HG03025 (cell line): ENCODE results near the gene NSL1.
"Not testable (repeated sequence)": the region's sequence is repeated elsewhere in the genome, so short reads cannot be mapped to it uniquely, and the experiment has no call there.

Experiments
- ATAC-seq: cut with Tn5 transposase; IDR thresholded peaks from one replicate; pipeline ENCODE4 v1.9.1; 2021; ENCODE audit warnings: mild to moderate bottlenecking, moderate library complexity; ENCODE audit not compliant: unreplicated experiment, low FRiP score

NSL1 gene, protein sequence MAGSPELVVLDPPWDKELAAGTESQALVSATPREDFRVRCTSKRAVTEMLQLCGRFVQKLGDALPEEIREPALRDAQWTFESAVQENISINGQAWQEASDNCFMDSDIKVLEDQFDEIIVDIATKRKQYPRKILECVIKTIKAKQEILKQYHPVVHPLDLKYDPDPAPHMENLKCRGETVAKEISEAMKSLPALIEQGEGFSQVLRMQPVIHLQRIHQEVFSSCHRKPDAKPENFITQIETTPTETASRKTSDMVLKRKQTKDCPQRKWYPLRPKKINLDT

DNA sequence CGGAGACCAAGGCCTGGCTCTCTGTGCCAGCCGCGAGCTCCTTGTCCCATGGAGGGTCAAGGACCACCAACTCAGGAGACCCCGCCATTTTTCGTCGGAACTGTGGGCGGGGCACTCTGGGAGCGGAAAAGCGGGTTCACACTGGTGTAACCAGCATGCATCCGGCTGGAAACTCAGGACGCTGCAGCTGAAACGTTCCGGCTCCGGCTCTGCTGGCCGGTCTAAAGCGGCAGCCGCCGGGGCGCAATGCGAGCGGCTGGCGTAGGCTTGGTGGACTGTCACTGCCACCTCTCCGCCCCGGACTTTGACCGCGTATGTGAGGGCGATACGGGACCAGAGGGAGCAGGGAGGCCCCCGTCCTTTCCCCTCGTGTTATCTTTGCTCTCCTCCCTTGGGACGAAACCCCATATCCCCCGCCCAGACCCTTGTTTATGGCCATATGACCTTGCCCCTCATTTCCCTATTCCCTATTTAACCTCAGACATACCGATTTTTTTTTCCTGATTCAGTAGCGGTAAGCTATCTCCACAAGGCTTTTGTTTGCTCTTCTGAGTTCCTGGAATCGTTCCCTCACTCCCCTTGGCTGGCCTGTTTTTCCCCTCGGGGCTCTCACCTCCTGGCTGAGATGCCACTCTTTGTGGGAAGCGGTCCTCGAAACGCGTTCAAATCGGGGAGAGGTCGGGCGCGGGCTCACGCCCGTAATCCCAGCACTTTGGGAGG lies at the start of gene NSL1, which contains the start of gene TATDN3:
TSS of gene NSL1 (minus strand) at position 102 of the 720 bp plus-strand sequence. CDS start at position 88, 14 bp downstream.
TSS of gene TATDN3 (plus strand) at position 219 of the 720 bp plus-strand sequence. CDS start at position 247, 28 bp downstream.
- peak; percentile 57 for ATAC-seq

DNA sequence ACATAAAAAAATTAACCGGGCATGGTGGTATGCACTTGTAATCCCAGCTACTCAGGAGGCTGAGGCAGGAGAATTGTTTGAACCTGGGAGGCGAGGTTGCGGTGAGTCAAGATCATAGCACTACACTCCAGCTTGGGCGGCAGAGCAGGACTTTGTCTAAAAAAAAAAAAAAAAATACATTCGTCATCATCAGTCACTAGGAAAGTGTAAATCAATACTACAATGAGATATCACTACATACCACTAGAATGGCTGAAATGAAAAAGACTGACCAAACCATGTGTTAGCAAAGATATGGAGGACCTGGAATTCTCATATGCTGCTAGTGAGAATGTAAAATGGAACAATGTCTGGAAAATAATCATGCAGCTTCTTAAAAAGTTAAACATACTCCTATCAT lies 46.6 kb upstream of the NSL1 start:
- ATAC-seq = no peak

DNA sequence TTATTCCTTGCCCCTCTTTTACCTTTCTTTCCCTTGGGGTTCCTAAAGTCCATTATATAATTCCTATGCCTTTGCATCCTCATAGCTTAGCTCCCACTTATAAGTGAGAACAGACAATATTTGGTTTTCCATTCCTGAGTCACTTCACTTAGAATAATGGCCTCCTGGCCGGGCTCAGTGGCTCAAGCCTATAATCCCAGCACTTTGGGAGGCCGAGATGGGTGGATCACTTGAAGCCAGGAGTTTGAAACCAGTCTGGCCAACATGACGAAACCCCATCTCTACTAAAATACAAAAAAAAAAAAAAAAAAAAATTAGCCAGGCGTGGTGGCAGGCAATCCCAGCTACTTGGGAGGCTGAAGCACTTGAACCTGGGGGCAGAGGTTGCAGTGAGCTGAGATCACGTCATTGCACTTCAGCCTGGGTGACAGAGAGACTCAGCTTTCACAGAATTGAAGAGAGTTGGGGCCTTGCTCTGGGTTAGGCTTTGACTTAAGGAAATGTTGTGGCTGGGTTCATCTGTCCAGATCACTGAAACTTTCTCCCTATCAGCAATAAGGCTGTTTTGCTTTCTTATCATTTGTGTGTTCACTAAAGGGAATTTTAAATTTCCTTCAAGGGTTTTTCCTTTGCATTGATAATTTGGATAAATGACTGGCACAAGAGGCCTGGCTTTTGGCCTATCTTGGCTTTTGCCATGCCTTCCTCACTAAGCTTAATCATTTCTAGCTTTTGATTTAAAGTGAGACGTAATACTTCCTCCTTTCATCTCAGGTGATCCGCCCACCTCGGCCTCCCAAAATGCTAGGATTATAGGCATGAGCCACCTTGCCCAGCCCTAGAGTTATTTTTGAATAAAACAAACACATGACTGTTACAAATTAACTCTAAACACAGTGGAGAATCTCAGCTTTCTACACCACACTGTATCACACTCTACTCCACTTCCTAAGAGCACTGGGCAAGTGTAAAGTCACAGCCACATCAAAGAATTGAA lies 41.9 kb upstream of the NSL1 start:
- not testable (repeated sequence) for ATAC-seq

DNA sequence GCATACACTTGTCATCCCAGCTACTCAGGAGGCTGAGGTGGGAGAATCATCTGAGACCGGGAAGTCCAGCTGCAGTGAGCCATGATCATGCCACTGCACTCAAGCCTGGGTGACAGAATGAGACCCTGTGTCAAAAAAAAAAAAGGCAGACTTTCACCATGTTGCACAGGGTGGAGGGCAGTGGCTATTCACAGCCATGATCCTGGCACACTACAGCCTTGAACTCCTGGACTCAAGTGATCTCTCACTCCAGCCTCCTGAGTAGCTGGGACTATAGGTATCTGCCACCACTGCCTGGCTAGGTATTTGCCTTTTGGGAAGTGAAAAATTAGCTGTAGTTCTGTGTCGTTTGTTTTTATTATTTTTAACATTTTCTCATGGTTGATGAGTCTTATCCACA lies 36.8 kb upstream of the NSL1 start:
- no peak for ATAC-seq

DNA sequence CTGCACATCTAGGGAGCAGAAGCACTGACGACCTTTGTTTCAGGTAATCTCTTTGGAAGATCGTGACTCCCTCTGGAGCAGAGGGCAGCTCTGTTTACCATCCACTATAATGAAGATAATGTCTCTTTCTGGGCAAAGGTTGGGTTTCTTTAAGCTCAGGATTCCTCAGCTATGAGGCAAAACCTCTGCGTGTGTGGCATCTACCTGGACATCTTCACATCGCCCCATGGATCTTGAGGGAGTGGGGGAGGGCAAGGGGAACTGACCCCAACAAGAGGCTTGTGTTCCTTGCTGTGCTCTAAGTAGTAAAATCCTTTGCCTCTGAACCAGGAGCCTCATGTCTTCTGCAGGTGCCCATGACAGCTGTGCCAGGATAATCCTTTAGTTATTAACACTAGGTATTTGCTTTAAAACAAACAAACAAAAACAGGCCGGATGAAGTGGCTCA lies 36.3 kb upstream of the NSL1 start:
- ATAC-seq = no peak

DNA sequence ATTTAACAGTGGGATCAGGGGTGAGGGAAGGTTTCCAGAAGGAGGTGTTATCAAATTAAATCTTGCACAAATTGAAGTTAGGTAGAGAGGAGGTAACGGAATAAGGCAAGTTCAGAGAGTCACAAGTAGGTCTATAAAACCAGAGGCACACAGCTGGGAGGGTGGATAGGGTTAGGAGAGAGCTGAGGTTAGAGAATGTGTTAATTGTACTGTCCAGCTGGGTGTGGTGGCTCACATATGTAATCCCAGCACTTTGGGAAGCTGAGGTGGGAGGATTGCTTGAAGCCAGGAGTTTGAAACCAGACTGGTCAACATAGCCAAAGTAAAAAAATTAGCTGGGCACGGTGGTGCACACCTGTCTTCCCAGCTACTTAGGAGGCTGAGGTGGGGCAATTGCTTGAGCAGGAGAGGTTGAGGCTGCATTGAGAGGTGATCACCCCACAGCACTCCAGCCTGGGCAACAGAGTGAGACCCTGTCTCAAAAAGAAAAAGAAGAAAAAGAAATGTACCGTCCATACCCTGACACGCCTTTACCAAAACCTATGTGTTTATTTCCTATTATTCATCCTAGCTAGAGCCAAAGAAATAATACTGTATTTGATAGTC lies 35.7 kb upstream of the NSL1 start:
- no peak for ATAC-seq

DNA sequence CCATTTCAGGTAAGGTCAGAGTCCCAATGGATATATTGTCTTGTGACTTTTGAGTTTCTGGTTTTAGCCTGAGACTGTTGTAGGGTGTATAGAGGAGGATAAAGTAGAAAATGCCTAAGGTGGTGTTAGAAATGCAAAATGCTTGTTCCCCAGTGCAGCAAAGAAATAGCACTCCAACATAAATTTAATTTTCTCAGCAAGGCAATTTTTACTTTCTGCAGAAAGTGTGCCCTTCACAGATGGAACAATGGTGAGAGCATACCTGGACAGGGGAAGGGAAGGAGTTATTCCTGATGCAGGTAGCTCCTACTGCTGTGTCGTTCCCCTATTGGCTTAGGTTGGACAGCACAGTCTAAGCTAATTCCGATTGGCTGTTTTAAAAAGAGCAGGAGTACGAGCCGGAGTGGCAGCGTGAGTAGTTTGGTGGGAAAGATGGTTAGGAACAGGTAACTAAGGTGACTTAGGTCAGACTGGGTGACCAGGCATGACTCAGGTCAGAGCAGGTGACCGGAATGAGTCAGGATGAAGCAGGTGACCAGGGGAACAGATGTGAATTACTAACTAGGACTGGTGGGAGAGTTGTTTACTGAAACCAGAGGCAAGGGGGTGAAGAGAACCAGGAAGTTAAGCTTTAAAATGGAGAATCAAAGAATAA lies 34.3 kb upstream of the NSL1 start:
- no peak for ATAC-seq

DNA sequence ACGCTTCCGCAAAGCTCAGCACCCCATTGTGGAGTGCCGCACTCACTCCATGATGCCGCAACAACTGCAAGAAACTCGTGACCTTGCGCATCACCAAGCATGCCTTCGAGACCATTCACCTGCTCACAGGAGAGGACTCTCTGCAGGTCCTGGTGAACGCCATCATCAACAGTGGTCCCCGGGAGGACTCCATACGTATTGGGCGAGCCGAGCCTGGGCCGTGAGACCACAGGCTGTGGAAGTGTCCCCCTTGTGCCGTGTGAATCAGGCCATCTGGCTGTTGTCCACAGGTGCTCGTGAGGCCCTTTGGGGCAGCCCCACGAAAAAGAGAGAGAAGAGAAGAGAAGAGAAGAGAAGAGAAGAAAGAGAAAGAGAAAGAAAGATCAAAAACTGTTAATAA lies 32.6 kb upstream of the NSL1 start:
- no peak for ATAC-seq

DNA sequence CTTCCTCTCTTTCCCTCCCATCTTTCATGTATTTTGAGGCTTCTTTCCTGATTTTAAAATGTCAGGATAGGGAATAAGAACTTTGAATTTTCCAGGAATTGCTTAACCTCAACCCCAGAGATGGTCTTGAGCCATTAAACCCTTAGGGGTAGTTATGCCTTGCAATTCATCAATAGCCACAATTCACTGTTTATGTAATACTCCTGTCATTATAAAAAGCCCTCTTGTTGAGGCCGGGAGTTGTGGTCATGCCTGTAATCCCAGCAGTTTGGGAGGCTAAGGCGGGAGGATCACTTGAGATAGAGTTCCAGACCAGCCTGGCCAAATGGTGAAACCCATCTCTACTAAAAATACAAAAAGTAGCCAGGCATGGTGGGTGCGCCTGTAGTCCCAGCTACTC lies 31.4 kb upstream of the NSL1 start:
- ATAC-seq = no peak

DNA sequence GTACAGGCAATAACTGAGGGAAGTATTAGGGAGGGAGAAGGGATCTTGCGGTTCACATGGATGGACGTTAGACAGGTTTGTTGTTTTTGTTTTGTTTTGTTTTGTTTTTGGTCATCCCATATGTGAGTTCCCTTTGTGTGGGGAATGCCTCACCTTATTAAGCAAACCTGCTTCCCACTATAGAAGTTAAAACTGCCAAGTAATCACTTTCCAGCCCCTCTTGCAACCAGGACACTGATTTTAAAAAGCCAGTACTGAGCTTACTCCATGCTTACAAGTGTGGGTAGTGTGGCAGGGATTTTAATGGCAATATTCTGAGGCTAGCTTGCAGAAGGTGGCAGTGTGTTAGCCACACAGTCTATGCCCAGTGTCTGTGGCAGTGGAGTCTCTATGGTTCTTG lies 29.4 kb upstream of the NSL1 start:
- no peak for ATAC-seq

DNA sequence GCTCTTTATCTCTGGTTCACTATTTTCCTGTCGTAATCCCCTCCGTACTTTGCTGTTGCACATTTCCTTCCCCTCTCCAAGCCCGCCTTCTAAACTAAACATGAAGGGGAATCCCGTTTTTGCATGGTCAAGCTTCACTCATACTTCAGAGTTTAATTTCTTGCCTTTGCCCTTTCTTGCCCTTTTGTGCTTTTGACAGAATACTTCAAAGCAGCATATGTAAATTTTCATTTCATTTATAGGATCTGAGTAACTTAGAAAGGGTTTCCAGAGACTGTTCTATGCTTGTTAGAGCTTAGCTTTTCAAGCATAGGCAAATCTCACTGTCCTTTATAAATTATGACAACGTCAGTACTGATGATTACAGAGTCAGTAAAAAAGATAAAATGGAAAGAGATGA lies 28.1 kb upstream of the NSL1 start:
- ATAC-seq = peak; percentile 39

DNA sequence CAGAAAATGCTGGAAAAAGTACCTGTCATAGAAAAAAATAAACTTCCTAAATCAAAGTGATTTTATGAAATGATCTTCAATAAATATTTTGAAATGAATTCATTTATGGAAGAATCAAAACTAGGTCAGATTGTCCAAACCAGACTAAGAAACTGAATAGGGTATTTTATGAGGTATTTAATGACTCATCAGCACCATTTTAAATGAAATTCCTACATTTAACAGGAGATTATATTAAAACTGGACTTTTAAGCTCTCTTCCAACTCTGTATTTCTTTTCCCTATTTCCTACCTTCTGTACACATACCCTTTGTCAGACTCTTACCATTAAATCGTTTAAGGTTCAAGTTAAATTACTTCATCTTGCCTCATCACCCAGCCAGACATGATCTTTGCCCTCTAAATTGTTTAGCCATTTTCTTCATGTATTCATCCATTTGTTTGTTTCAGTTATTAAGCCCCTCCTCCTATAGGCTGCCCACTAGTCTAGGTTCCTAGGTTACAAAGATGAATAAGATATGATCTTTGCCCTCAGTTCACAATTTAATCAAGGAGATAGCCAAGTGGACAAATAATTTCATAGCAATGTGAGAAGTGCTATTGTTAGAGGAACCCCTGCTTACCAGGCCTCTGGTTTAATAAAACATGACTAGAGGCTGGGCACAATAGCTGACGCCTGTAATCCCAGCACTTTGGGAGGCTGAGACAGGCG lies 25.1 kb upstream of the NSL1 start:
- ATAC-seq = no peak

DNA sequence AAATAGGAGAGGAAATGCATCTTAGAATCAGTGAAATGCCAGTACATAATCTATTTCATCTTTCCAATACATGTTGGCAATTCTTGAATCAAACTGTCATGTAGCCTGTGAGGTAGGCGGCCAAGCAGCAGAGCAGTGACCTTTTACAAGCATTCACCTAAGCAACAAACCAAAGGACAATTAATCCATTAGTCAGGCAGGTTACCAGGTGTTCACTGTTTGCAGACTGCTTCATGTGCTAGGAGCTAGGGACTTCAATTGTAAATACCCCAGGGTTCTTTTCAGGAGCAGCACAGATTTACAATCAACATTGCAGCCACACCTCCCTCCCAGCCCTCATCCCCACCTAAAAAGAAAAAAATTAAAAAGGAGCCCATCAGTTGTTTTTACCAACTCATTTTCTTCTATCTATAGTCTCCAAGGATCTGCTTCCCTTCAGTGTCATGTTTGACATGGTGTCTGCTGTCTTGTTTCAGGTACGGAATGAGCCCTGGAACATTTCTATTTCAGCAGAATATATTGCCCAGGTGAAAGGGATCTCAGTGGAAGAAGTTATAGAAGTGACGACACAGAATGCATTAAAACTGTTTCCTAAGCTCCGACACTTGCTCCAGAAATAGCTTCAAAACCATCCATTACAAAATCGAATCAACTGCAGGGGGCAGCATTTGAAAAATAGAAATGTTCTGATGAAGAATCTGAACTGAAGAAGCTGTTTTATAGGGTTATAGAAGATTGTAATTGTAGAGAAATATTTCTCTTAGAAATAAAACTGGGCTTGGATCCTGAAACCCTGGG lies 23.2 kb upstream of the NSL1 start:
- no peak for ATAC-seq

DNA sequence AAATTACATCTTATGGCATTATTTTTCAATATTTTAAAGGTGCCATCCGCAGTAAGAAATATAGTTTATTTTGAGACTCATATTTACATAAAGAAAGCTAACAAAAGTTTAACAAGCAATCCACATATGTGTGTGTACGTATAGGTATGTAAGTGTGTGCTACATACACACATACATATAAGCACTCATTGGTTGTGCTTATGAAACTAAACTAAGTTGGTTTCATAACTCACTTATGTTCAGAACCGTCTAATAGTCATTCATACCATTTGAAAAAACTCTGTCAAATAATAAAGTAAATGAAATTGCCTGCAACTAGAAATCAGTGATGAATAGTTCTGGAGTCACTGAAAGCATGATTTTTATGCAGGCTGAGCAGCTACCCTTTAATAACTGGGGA lies 14.2 kb upstream of the NSL1 start:
- no peak for ATAC-seq

DNA sequence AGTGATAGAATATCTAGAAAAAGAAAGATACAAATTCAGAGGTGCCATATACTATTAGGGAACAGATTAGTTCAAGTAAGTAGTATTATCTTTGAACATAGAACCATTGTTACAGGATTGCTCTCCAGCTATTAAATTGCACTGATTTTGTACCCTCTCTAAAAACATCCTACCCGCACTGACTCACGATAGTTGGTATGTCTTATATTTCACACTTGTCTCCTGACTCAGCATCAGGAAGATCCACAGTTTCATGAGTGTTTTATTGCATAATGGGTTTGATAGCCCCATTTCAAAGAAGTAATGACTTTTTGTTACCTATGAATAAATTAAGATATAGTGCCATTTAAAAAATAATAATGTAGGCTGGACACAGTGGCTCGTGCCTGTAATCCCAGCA lies 6.1 kb upstream of the NSL1 start:
- no peak for ATAC-seq

DNA sequence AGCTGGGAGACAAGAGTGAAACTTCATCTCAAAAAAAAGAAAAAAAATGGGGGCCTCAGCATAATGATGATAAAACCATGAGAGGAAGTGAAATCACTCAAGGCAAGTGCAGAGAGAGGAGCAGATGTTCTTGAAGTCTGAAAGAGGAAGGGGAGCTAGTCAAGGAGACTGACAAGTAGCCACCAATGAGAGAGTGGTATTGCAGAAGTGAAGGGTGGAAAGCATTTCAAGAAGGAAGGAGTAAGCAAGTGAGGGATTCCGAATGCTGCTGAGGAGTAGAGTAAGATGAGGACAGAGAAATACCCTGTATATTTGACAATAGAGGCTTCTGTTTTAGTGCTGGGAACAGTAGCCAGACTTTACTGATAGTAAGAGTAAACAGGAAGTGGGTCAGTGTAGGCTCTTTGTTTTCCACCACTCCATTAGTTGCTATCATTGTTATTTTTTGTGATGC lies 3.0 kb upstream of the NSL1 start:
- peak; percentile 78 for ATAC-seq

DNA sequence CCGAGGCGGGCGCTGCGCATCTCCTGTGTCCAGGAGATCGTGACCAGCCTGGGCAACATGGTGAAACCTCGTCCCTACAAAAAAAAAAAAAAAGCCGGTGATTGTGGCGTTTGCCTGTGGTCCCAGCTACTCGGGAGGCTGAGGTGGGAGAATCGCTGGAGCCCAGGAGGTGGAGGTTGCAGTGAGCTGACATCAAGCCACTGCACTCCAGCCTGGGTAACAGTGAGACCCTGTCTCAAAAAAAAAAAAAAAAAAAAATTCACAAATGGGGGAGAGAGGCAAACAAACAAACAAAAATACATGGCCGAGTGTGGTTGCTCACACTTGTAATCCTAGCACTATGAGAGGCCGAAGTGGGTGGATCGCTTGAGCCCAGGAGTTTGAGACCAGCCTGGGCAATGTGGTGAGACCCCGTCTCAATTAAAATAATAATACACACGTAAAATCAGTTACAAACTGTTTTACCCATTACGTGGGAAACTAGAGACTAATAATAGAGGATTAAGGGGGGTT lies 875 bp upstream of the NSL1 start:
- ATAC-seq = no peak

DNA sequence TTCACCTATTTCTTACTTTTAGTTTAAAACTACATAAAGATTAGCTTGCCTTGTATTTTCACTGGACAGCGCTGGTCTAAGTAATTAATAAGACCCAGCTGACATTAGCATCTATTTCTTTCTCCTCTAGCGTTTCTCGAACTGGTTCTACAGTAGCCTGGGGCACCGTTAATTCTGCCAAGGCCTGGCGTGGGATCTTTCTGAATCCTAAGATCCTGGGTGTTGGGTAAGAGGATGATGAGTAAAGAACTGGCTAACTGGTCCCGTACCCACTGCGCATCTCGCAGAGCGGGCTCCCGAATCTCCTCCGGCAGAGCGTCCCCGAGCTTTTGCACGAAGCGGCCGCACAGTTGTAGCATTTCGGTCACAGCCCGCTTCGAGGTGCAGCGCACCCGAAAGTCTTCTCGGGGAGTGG lies 309 bp downstream of the NSL1 start:
- peak; percentile 29 for ATAC-seq
